Stomach (tissue), 4 donors: Measurements from ENCODE around the gene SLC16A1.

Source experiments
- EP300 ChIP-seq: sonication (generic); formaldehyde crosslinking; IDR thresholded peaks from one replicate; pipeline ENCODE4 v1.6.1; 2017; ENCODE audit warnings: antibody characterized with exemption
- POLR2A ChIP-seq, 4 donors: fragments of 450-650 bp; IDR thresholded peaks; one replicate each; pipeline ENCODE4 v1.6.1; 2016; ENCODE audit warnings: antibody characterized with exemption in 4 of 4, control low read depth in 2 of 4, mild to moderate bottlenecking in 1 of 4, moderate library complexity in 1 of 4
- POLR2AphosphoS5 ChIP-seq, 3 donors: sonication (generic); formaldehyde crosslinking; IDR thresholded peaks; one replicate each; pipeline ENCODE4 v1.6.1; 2016; ENCODE audit warnings: antibody characterized with exemption in 3 of 3
- TF ChIP-seq, protein P1 (sequence below), 7 experiments: fragments of 450-650 bp in 4 of 7; fragments of 200-600 bp in 3 of 7; sonication (generic) in 3 of 7; IDR thresholded peaks; one replicate each; pipeline ENCODE4 v1.5.1; 2016 to 2019; ENCODE audit warnings: antibody characterized with exemption in 7 of 7, control low read depth in 2 of 7, mild to moderate bottlenecking in 1 of 7

DNA sequence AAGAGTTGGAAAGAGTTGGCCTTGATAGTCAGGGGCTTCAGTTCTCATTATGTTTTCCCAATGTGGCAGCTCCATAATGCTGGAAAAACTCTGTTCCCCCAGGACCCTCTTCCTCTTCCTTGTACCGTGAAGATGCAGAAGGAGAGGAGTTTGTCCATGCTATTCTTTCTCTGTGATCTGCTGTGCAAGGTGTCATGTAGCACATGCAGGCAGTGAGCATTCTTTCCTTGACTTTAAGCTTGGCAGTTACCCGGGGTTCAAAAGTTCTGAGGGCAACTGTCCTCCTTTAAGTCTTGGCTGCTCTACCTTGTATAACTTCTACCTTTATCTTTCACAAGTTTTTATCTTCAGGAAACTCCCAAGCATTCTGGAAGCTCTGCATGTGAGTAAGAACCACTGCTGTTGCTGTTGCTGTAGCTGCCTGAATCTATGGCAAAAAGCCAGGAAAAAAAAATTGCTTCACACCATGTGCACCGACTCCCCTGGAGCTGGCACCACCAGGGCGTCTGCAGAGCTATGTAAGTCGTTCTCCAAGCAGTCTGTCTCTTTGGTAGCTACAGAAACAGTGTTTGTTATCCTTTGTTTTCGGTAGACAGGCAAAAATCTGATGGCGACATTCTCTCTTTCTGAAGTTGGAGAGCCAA is 42.7 kb upstream of the SLC16A1 start:
- TF ChIP-seq, protein P1, sequence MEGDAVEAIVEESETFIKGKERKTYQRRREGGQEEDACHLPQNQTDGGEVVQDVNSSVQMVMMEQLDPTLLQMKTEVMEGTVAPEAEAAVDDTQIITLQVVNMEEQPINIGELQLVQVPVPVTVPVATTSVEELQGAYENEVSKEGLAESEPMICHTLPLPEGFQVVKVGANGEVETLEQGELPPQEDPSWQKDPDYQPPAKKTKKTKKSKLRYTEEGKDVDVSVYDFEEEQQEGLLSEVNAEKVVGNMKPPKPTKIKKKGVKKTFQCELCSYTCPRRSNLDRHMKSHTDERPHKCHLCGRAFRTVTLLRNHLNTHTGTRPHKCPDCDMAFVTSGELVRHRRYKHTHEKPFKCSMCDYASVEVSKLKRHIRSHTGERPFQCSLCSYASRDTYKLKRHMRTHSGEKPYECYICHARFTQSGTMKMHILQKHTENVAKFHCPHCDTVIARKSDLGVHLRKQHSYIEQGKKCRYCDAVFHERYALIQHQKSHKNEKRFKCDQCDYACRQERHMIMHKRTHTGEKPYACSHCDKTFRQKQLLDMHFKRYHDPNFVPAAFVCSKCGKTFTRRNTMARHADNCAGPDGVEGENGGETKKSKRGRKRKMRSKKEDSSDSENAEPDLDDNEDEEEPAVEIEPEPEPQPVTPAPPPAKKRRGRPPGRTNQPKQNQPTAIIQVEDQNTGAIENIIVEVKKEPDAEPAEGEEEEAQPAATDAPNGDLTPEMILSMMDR (IDR thresholded peaks at IDR 0.05) = no peak
- no peak for TF ChIP-seq POLR2A (IDR thresholded peaks at IDR 0.05)
- peak; percentile 51 to 80 (median 56) for TF ChIP-seq POLR2AphosphoS5 (IDR thresholded peaks at IDR 0.05)
- no peak for TF ChIP-seq EP300
